Lower lobe of right lung (tissue), 2 donors: ENCODE measurements around the gene MRPS7. TPM values are rescaled to one million over a fixed set of nuclear protein-coding genes. Genes with fewer than 3 reads are reported as not detected.
"Not testable (repeated sequence)": the region's sequence is repeated elsewhere in the genome, so short reads cannot be mapped to it uniquely, and the experiment has no call there.

Experiments
- ATAC-seq, 2 donors: fragments of 200-7000 bp; cut with Tn5 transposase; one replicate each; pipeline ENCODE4 v1.9.1; 2020 to 2022; ENCODE audit warnings: mild to moderate bottlenecking in 2 of 2, moderate library complexity in 2 of 2
- DNase-seq: peaks from one replicate; pipeline ENCODE4 v3.0.0-alpha.2; 2020
- H3K27ac ChIP-seq: fragments of 200-600 bp; one replicate; pipeline ENCODE4 v1.8.0; 2022
- H3K27me3 ChIP-seq: fragments of 200-600 bp; one replicate; pipeline ENCODE4 v1.8.0; 2022; ENCODE audit warnings: low read depth
- H3K36me3 ChIP-seq: fragments of 200-600 bp; one replicate; pipeline ENCODE4 v1.8.0; 2022; ENCODE audit warnings: mild to moderate bottlenecking
- H3K4me1 ChIP-seq: fragments of 200-600 bp; one replicate; pipeline ENCODE4 v1.8.0; 2022
- H3K4me3 ChIP-seq: fragments of 200-600 bp; one replicate; pipeline ENCODE4 v1.8.0; 2022; ENCODE audit warnings: mild to moderate bottlenecking
- H3K9me3 ChIP-seq: fragments of 200-600 bp; one replicate; pipeline ENCODE4 v1.8.0; 2022
- intact Hi-C: fragments of 100-400 bp; cut with DNase I; formaldehyde crosslinking; loops from one replicate; pipeline ENCODE4 v1.11.0; 2022
- total RNA-seq: library from RNA; stranded (reverse); fragmentation: NEBNext Ultra II Directional; extraction: Animal tissue kit (Norgen Biotek cat#: 25700); gene quantifications from one replicate; pipeline ENCODE4 v1.2.1, GENCODE V29; 2021
- TF ChIP-seq, protein P1 (sequence below): fragments of 200-600 bp; IDR thresholded peaks from one replicate; pipeline ENCODE4 v1.8.0; 2022; ENCODE audit warnings: antibody characterized with exemption, mild to moderate bottlenecking
- donor health status: DM: no; HTN: yes; CAD: no; lungs with severe emphysema.

Gene MRPS7
- total RNA-seq, 1 donor from 2014 or later = 38.3 TPM

DNA sequence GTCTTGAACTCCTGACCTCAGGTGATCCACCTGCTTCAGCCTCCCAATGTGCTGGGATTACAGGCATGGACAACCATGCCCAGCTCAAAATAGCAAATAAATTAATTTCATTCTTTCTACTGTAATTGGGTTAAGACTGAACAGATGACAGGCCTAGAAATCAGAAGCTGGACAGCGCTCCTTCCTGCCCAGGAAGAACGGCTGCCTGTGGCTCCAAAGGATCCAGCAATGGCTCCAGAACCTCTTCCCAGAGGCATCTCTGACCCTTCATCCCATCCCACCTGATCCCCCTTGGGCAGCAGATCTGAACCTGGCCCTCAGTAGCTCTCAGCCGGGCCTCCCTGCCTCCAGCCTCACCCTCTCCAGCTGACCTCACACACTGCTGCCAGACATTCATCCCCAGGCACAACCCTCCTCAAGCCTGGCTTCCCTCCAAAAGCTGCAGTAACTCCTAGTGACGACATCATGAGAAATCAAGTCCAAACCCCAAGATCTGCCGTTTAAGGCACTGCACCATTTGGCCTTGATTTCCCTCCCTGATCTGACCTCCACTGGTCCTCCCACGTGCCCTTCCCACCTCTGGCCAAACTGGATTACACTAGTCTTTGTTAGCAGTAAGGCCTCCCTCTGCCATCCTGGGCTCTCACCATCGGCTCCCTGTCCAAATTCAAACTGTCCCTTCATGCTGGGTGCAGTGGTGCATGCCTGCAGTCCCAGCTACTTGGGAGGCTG lies 12.5 kb downstream of the MRPS7 start:
- Histone ChIP-seq H3K36me3 (peaks cover 28% of the 10 kb centered on the region), H3K4me1 (peaks cover 23% of the 10 kb centered on the region), H3K9me3 (no peaks in the 10 kb centered on the region), H3K27me3 (no peaks in the 10 kb centered on the region), H3K4me3 (no peak overlapping the region), H3K27ac (no peak overlapping the region)
- TF ChIP-seq, protein P1, sequence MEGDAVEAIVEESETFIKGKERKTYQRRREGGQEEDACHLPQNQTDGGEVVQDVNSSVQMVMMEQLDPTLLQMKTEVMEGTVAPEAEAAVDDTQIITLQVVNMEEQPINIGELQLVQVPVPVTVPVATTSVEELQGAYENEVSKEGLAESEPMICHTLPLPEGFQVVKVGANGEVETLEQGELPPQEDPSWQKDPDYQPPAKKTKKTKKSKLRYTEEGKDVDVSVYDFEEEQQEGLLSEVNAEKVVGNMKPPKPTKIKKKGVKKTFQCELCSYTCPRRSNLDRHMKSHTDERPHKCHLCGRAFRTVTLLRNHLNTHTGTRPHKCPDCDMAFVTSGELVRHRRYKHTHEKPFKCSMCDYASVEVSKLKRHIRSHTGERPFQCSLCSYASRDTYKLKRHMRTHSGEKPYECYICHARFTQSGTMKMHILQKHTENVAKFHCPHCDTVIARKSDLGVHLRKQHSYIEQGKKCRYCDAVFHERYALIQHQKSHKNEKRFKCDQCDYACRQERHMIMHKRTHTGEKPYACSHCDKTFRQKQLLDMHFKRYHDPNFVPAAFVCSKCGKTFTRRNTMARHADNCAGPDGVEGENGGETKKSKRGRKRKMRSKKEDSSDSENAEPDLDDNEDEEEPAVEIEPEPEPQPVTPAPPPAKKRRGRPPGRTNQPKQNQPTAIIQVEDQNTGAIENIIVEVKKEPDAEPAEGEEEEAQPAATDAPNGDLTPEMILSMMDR = no peak
- ATAC-seq (no peak), DNase-seq (no peak)
- intact Hi-C loops = no loop called here

DNA sequence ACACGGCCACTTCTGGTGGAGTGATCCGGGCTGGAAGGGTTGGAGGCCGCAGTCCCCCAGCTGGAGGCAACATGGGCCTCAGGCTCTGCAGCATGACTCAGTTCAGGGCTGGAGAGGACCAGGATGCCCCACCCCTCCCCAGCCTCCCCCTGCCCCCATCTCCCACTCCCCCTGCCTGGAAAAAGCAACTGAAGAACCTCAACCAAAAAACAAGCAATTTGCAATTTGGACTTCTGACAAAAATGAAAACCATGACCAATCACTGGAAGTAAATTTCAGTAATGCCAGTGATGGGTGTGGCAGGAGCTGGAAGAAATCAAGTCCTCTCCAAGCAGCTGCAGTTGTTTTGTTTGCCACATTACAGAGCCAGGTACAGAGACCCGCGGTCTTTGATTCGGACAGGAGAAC lies 16.0 kb downstream of the MRPS7 start:
- H3K36me3 ChIP-seq = peaks cover 44% of the 10 kb centered on the region

DNA sequence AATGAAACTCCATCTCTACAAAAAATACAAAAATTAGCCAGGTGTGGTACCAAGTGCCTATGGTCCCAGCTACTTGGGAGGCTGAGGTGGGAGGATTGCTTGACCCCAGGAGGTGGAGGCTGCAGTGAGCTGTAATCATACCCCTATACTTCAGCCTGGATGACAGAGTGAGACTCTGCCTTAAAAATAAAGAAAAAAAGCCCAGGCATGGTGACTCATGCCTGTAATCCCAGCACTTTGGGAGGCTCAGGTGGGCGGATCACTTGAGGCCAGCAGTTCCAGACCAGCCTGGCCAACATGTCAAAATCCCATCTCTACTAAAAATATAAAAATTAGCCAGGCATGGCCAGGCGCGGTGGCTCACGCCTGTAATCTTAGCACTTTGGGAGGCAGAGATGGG lies 18.5 kb downstream of the MRPS7 start:
- H3K4me1 ChIP-seq = not testable (repeated sequence)

More for the DNA sequence above, 16.0 kb downstream of the MRPS7 start:
- H3K4me3 ChIP-seq = no peak overlapping the region
- DNase-seq = no peak
- H3K27ac ChIP-seq = peak overlapping the region; percentile 62
- peaks cover 3% of the 10 kb centered on the region for H3K4me1 ChIP-seq
- intact Hi-C loops = no loop called here
- ATAC-seq = peak; percentile 70 to 74
- H3K27me3 ChIP-seq = no peaks in the 10 kb centered on the region
- TF ChIP-seq, protein P1 = no peak
- H3K9me3 ChIP-seq = no peaks in the 10 kb centered on the region

DNA sequence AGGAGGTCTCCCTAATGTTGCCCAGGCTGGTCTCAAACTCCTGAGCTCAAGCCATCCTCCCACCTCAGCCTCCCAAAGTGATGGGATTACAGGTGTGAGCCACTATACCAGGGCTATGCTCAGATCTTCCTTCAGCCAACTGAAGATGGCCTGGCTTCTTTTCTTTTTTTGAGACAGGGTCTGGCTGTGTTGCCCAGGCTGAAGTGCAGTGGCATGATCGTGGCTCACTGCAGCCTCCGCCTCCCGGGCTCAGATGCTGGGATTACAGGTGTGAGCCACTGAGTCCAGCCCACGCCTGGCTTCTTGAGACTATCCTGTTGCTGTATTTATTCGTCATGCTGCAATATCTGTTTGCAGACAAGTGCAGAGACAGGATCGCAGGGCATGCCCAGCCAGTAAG lies 23.4 kb downstream of the MRPS7 start:
- TF ChIP-seq, protein P1 = no peak
- H3K9me3 ChIP-seq = no peaks in the 10 kb centered on the region
- intact Hi-C loops = no loop called here
- H3K27ac ChIP-seq = no peak overlapping the region
- peaks cover 8% of the 10 kb centered on the region for H3K4me1 ChIP-seq
- H3K27me3 ChIP-seq = no peaks in the 10 kb centered on the region
- ATAC-seq (no peak), DNase-seq (no peak)
- peaks cover 47% of the 10 kb centered on the region for H3K36me3 ChIP-seq
- H3K4me3 ChIP-seq = no peak overlapping the region

More for the DNA sequence above, 18.5 kb downstream of the MRPS7 start:
- H3K9me3 ChIP-seq, H3K27ac ChIP-seq, H3K27me3 ChIP-seq, intact Hi-C loops, ATAC-seq, DNase-seq, H3K4me3 ChIP-seq: not testable (repeated sequence)
- H3K36me3 ChIP-seq = peaks cover 43% of the 10 kb centered on the region

DNA sequence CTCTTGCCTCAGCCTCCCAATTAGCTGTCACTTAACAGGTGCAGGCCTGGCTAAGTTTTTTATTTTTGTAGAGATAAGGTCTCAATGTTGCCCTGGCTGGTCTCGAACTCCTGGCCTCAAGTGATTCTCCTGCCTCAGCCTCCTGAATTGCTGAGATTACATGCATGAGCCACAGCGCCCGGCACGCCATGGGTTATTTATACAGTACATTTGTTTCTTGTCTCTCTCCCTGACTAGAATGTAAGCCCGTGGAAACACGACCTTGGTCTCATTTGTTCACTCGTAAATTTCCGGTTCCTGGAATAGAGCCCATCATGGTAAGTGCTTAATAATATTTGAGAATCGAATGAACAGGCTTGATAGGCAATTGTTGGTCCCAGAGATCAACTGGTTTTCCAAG lies 25.5 kb downstream of the MRPS7 start:
- DNase-seq (no peak), ATAC-seq (no peak)
- intact Hi-C loops = no loop called here
- peaks cover 31% of the 10 kb centered on the region for H3K36me3 ChIP-seq
- H3K9me3 ChIP-seq = no peaks in the 10 kb centered on the region
- TF ChIP-seq, protein P1 = no peak
- no peak overlapping the region for H3K4me3 ChIP-seq
- peaks cover 8% of the 10 kb centered on the region for H3K4me1 ChIP-seq
- H3K27me3 ChIP-seq = no peaks in the 10 kb centered on the region
- no peak overlapping the region for H3K27ac ChIP-seq

DNA sequence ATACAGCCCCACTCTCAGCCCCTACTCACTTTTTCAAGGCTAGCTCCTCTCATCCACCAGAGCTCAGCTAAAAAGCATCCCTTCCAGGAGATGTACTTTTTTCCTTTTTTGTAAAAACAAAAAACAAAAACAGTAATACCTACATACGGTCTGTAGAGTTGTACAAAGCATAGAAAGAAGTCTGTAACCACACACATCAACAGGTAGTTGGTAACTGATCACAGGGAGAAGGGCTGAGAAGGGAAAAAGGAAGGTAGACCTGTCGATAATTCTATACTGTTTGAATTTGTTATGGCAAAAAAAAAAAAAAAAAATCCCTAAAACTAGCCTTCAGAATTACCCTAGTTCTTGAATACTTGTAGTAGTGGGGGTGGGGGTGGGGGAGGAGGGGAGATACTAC lies 26.7 kb downstream of the MRPS7 start:
- Histone ChIP-seq H3K4me1 (peaks cover 8% of the 10 kb centered on the region), H3K27me3 (no peaks in the 10 kb centered on the region), H3K4me3 (peak overlapping the region; percentile 92), H3K36me3 (peaks cover 22% of the 10 kb centered on the region), H3K9me3 (no peaks in the 10 kb centered on the region), H3K27ac (peak overlapping the region; percentile 93)
- ATAC-seq (no peak), DNase-seq (no peak)
- TF ChIP-seq, protein P1 = no peak
- intact Hi-C loops = no loop called here
